Neural cell (in vitro differentiated cells): ENCODE data around the gene VAV3. TPM values are rescaled to one million over a fixed set of nuclear protein-coding genes. Genes with fewer than 3 reads are reported as not detected.

Experiments
- H2AFZ ChIP-seq: fragments of 200-600, 300-800 bp; sonication (generic), shearing (Covaris generic); 2 replicates; pipeline ENCODE4 v1.6.0; 2014; ENCODE audit warnings: low read depth, mild to moderate bottlenecking, antibody characterized with exemption, low read length, moderate library complexity
- H3F3A ChIP-seq: fragments of 200-600 bp; shearing (Covaris generic); 2 replicates; pipeline ENCODE4 v1.6.1; 2016; ENCODE audit warnings: mild to moderate bottlenecking, moderate library complexity, mixed read lengths, antibody characterized with exemption, low read length; ENCODE audit not compliant: insufficient read depth, poor library complexity, severe bottlenecking
- H3K27ac ChIP-seq: fragments of 200-600, 300-800 bp; sonication (generic), shearing (Covaris generic); 2 replicates; pipeline ENCODE4 v1.5.1; 2014; ENCODE audit warnings: mild to moderate bottlenecking, low read length, moderate library complexity
- H3K27me3 ChIP-seq: fragments of 300-800, 200-600 bp; sonication (generic), shearing (Covaris generic); 2 replicates; pipeline ENCODE4 v1.6.0; 2014; ENCODE audit warnings: mild to moderate bottlenecking, low read depth, low read length, moderate library complexity; ENCODE audit not compliant: insufficient read depth
- H3K36me3 ChIP-seq: fragments of 300-800, 200-600 bp; sonication (generic), shearing (Covaris generic); 2 replicates; pipeline ENCODE4 v1.5.1; 2014; ENCODE audit warnings: mild to moderate bottlenecking, antibody characterized with exemption, low read length, moderate library complexity; ENCODE audit not compliant: insufficient read depth
- H3K4me2 ChIP-seq: fragments of 300-800, 200-600 bp; sonication (generic), shearing (Covaris generic); 2 replicates; pipeline ENCODE4 v1.6.0; 2014; ENCODE audit warnings: mild to moderate bottlenecking, low read length
- H3K4me3 ChIP-seq: fragments of 300-800, 200-600 bp; sonication (generic), shearing (Covaris generic); 2 replicates; pipeline ENCODE4 v1.5.1; 2014; ENCODE audit warnings: mild to moderate bottlenecking, low read length, moderate library complexity
- H3K79me2 ChIP-seq: fragments of 200-600 bp; shearing (Covaris generic); replicated peaks from 2 replicates; pipeline ENCODE4 v1.6.0; 2014; ENCODE audit warnings: mild to moderate bottlenecking, low read length, moderate library complexity; ENCODE audit not compliant: insufficient read depth
- H3K9ac ChIP-seq: fragments of 300-800, 200-600 bp; sonication (generic), shearing (Covaris generic); 2 replicates; pipeline ENCODE4 v1.6.1; 2016; ENCODE audit warnings: mild to moderate bottlenecking, low read length, mixed read lengths
- H3K9me2 ChIP-seq: fragments of 200-600 bp; shearing (Covaris generic); 2 replicates; pipeline ENCODE4 v1.6.1; 2016; ENCODE audit warnings: mild to moderate bottlenecking, low read length, mixed read lengths; ENCODE audit not compliant: insufficient read depth
- H3K9me3 ChIP-seq: fragments of 200-600, 300-800 bp; sonication (generic), shearing (Covaris generic); 2 replicates; pipeline ENCODE4 v1.6.1; 2016; ENCODE audit warnings: mild to moderate bottlenecking, mixed run types, low read length, moderate library complexity, mixed read lengths
- H4K20me1 ChIP-seq: fragments of 200-600 bp; shearing (Covaris generic); 2 replicates; pipeline ENCODE4 v1.6.1; 2016; ENCODE audit warnings: mild to moderate bottlenecking, mixed run types; ENCODE audit not compliant: insufficient read depth
- CTCF ChIP-seq: fragments of 450-650 bp; IDR thresholded peaks from 2 replicates; pipeline ENCODE4 v1.5.1; 2014; ENCODE audit warnings: antibody characterized with exemption, mild to moderate bottlenecking, moderate library complexity; ENCODE audit not compliant: poor library complexity, severe bottlenecking
- EP300 ChIP-seq: fragments of 450-650 bp; conservative IDR thresholded peaks from 2 replicates; pipeline ENCODE4 v1.6.1; 2014; ENCODE audit warnings: antibody characterized with exemption, mild to moderate bottlenecking, moderate library complexity; ENCODE audit not compliant: poor library complexity, severe bottlenecking
- EZH2 ChIP-seq: fragments of 200-600, 300-800 bp; shearing (Covaris generic), sonication (generic); IDR thresholded peaks from 2 replicates; pipeline ENCODE4 v1.6.1; 2014; ENCODE audit warnings: antibody characterized with exemption, low read length, borderline replicate concordance, mild to moderate bottlenecking; ENCODE audit not compliant: insufficient read depth, poor library complexity, severe bottlenecking
- MXI1 ChIP-seq: fragments of 450-650 bp; conservative IDR thresholded peaks from 2 replicates; pipeline ENCODE4 v1.6.1; 2014; ENCODE audit warnings: antibody characterized with exemption, mild to moderate bottlenecking; ENCODE audit not compliant: poor library complexity, severe bottlenecking
- POLR2AphosphoS5 ChIP-seq: IDR thresholded peaks from 2 replicates; pipeline ENCODE4 v1.6.1; 2012
- RAD21 ChIP-seq: fragments of 450-650 bp; conservative IDR thresholded peaks from 2 replicates; pipeline ENCODE4 v1.6.1; 2014; ENCODE audit warnings: antibody characterized with exemption, mild to moderate bottlenecking, moderate library complexity
- SMC3 ChIP-seq: fragments of 450-650 bp; conservative IDR thresholded peaks from 2 replicates; pipeline ENCODE4 v1.6.1; 2014; ENCODE audit warnings: antibody characterized with exemption, mild to moderate bottlenecking, moderate library complexity; ENCODE audit not compliant: poor library complexity
- TAF1 ChIP-seq: IDR thresholded peaks from 2 replicates; pipeline ENCODE4 v1.6.1; 2012; ENCODE audit warnings: low read depth
- polyA plus RNA-seq: library from polyadenylated mRNA; depleted of rRNA; stranded (reverse); fragments of >200 nt; gene quantifications from 2 replicates; pipeline ENCODE4 v1.2.3, GENCODE V29; 2014
- TF ChIP-seq, protein P1 (sequence below): IDR thresholded peaks from 2 replicates; pipeline ENCODE4 v1.6.1; 2012; ENCODE audit warnings: borderline replicate concordance

Gene VAV3
- polyA plus RNA-seq, 1 donor from 2014 or later, result 7.6 TPM

GRCh38 chr1:107529511-107530149 is 435.4 kb downstream of the VAV3 start (continued):
- TF ChIP-seq TAF1, result no peak
- peak; percentile 95 for TF ChIP-seq RAD21

DNA sequence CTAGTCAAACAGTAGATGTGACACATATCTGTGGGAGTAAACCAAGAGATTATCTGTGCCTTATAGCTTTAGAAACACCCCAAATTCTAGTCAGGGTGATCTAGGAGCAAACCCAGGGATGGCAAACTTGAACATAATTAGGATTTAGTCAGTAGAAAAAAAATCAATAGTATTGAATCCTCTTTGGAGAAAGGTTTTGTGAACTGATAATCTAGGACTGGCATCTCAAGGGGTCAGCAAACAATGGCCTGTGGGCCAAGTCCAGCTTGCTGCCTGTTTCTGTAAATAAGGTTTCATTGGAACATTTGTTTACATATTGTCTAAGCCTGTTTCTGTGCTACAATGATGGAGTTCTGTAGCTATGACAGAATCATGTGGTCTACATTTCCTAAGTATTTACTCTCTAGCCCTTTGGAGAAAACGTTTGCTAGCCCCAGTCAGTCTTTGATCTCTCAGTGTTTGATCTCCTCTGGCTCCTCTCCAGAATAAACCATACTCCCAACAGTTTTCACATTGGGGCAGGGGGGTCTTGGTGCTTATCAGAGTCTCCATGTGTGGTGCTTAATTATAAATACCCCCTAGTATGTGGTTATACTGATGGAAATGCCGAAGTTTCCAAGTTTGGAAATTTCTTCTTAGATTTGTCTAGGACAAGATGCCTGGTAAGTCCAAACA is 438.3 kb downstream of the VAV3 start:
- Histone ChIP-seq H4K20me1 (no peaks in the 10 kb centered on the region), H2AFZ (no peak overlapping the region)

More for the DNA sequence above, 438.3 kb downstream of the VAV3 start:
- Histone ChIP-seq H3K36me3 (no peaks in the 10 kb centered on the region), H3K4me3 (no peak overlapping the region), H3K79me2 (no peaks in the 10 kb centered on the region), H3K27me3 (no peaks in the 10 kb centered on the region), H3K27ac (no peak overlapping the region), H3K4me2 (no peak overlapping the region), H3K9me2 (no peaks in the 10 kb centered on the region), H3K9me3 (no peaks in the 10 kb centered on the region), H3K9ac (no peak overlapping the region), H3F3A (no peaks in the 10 kb centered on the region)
- TF ChIP-seq CTCF (no peak), SMC3 (no peak), EZH2 (no peak), MXI1 (no peak), POLR2AphosphoS5 (no peak), RAD21 (no peak), EP300 (no peak), TAF1 (no peak)
- TF ChIP-seq, protein P1, sequence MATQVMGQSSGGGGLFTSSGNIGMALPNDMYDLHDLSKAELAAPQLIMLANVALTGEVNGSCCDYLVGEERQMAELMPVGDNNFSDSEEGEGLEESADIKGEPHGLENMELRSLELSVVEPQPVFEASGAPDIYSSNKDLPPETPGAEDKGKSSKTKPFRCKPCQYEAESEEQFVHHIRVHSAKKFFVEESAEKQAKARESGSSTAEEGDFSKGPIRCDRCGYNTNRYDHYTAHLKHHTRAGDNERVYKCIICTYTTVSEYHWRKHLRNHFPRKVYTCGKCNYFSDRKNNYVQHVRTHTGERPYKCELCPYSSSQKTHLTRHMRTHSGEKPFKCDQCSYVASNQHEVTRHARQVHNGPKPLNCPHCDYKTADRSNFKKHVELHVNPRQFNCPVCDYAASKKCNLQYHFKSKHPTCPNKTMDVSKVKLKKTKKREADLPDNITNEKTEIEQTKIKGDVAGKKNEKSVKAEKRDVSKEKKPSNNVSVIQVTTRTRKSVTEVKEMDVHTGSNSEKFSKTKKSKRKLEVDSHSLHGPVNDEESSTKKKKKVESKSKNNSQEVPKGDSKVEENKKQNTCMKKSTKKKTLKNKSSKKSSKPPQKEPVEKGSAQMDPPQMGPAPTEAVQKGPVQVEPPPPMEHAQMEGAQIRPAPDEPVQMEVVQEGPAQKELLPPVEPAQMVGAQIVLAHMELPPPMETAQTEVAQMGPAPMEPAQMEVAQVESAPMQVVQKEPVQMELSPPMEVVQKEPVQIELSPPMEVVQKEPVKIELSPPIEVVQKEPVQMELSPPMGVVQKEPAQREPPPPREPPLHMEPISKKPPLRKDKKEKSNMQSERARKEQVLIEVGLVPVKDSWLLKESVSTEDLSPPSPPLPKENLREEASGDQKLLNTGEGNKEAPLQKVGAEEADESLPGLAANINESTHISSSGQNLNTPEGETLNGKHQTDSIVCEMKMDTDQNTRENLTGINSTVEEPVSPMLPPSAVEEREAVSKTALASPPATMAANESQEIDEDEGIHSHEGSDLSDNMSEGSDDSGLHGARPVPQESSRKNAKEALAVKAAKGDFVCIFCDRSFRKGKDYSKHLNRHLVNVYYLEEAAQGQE, result no peak
